ENCODE data around the gene TECPR2.

TECPR2 gene

DNA sequence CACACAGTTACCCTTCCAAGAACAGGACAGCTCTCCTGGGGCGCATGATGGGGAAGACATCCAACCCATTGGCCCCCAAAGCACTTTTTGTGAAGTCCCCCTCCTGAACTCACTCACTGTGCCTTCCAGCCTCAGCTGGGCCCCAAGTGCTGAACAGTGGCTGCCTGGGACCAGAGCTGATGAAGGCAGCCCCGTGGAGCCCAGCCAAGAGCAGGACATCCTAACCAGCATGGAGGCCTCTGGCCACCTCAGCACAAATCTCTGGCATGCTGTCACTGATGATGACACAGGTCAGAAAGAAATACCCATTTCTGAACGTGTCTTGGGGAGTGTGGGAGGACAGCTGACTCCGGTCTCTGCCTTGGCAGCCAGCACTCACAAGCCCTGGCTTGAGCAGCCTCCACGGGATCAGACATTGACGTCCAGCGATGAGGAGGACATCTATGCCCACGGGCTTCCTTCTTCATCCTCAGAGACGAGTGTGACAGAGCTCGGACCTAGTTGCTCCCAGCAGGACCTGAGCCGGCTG, 72.0 kb downstream of the TECPR2 start:
- FAIRE-seq: no peak

DNA sequence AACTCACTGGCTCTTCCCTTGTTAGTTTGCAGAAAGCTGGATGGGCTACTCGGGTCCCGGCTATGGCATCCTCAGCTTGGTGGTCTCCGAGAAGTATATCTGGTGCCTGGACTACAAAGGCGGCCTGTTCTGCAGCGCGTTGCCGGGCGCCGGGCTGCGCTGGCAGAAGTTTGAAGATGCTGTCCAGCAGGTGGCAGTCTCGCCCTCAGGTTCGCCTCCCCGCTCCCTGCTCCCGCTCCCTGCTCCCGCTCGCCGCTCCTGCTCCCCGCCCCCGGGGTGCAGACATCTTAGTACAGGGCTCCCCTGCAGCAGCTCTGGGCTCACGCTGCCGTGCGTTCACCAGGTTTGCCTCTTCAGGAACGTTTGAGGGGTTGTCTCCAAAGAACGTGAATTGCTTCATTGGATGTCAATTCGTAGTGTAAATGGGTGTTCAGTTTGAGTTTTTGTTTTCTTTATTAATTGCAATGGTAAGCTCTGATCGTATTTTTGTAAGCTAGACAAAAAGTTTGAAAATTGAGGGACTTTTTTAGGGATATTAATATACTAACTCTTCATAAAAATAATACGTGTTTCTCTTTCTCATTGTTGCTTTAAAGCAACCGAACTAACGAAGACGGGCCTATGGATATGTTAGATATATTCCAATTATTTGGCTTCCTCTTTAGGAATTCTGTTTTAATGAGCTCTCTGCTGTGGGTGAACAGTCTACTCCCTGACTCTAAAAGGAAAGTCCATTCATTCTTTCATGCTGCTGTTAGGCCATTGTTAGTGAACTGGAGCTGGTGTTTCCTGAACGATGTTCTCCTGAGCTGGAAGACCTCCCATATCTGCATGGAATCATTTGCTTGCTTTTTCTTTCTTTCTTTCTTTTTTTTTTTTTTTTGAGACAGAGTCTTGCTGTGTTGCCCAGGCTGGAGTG, 75.5 kb downstream of the TECPR2 start:
- FAIRE-seq: no peak

DNA sequence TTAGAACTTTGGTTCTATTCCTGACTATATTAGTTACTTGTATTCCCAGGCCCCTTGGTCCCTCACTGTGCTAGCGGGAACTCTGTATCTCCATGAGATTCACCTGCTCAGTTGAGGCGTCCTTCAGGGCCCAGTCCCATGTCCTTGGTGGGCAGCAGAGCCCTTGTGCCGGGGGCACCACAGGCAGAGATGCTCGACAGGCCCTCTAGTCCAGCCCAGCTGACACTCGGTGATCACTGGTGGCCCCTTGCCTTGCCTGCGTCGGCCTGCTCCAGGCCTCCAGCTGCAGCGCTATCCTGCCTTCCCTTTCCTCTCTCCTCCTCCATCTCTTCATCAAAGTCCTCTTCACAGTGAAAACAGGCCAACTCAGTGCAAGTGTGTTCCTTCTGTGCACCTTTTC, 76.8 kb downstream of the TECPR2 start:
- no peak for FAIRE-seq

DNA sequence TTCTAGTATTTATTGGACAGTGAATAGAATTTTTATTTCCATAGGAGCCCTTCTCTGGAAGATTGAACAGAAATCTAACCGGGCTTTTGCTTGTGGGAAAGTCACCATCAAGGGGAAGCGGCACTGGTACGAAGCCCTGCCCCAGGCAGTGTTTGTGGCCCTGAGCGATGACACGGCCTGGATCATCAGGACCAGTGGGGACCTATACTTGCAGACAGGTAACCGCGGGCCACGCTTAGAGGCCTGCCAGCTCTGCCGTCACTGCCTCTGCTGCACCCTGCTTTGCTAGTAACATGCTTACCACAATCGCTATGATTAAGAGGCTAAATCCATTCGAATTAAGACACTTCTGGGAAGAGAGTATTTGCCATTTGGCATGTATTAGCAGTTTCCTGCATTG, 77.7 kb downstream of the TECPR2 start:
- FAIRE-seq: no peak

DNA sequence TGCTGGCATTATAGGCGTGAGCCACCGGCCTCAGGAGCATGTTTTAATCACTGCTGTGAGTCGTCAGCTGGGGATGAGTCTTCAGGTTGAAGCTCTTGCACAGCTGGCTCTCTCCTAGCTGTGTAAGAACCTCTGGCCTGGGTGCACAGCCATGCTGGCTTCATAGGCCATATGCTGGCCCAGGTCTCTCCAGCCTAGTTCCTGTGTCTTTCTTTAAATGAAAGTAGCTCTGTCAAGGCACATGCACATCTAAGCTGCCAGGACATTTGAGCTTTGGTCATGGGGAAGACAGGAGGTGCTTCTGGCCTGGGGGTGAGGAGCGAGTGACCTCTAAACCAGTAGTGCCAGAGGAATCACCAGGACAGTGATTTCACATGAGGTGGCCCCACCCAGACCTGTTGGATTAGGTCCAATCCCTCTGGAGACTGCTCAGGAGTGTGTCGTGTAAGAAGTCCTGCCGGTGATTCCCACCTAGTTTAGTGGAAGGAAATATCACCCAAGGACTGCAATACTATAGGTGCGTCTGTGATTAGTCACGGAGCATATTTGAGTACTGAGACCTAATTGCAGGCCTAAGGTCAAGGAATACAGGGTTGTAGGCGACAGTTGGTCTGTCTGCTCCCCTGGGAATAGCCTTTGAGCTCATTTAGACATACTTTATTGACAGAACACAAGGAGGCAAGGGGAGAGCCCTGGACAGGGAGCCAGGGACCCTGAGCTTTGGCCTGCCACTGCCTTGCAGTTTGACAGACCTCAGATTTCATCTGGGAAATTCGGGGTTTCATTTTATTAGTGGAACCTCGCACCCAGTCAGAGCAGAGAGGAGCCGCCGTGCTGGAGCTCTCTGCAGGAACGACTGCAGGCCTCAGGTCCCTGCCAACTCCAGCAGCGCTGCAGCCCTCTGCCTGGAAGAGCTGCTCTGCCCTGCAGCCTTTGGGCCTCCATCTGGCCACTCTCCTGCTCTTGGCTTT, 79.8 kb downstream of the TECPR2 start:
- no peak for FAIRE-seq

DNA sequence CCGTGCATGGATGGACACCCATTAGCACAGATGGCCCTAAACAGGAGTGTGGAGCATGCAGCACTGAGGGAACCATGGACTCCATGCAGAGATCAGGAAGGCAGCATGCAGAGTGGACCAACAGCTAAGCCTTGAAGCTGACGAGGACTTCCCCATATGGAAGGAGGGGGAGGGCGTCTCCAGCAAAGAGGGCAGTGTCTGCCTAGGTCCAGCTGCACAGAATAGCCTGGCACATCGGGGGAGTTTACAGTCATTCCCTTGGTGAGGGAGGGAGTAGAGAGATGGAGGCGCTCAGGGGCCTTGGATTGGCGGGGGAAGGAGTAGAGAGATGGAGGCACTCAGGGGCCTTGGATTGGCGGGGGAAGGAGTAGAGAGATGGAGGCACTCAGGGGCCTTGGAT, 82.3 kb downstream of the TECPR2 start:
- FAIRE-seq: no peak

DNA sequence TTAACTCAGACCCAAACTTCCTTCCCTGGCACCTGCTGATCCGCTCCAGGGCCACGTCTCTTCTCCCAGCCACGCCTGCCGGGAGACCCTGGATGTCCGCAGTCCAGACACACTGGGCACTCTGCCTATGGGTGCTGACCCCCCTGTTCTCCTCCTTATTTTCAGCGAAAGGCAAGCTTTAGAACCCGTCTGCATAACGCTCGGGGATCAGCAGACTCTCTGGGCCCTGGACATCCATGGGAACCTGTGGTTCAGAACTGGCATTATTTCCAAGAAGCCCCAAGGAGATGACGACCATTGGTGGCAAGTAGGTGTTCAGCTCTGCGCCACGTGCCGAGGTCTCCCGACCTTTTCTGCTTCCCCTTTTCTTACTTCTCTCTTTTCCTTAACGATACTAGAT, 82.9 kb downstream of the TECPR2 start:
- FAIRE-seq: no peak

DNA sequence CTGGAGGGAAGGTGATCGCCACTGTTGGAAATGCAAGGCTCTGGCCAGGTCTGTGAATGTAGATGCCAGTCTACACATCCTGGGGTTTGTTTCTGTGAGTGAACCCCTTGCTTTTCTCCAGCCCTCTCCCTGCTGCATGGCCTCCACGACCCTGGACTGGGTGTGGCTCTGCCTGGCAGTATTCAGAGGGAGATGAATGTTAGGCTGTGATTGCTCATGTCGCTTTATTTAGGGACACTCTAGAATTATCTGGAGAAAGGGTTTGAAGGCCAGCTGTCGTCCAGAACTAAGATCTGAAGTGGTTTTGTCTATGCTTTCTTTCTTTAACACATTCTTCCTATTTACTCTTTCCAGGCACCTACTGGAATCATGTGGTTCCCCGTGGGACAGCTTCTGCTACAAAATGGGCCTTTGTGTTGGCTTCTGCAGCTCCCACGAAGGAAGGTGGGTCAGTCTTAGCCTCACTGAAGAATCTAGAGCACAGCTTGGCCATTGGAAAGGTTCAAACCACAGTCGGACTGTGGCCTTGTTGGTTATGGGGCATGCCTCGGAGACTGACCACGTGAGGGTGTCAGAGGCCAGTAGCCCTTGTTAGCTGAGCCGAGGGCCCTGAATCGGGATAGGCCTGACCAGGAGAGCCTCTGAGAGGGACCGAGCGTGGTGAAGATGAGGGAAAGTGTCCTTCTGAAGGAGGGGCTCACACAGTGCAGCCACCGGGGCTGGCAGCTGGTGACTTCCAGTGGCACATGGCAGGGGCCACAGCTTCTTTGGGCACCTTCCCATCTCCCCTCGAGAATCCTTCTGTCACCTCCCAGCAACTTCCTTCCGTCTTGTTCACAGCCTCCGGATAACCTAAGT, 87.7 kb downstream of the TECPR2 start:
- FAIRE-seq: no peak

DNA sequence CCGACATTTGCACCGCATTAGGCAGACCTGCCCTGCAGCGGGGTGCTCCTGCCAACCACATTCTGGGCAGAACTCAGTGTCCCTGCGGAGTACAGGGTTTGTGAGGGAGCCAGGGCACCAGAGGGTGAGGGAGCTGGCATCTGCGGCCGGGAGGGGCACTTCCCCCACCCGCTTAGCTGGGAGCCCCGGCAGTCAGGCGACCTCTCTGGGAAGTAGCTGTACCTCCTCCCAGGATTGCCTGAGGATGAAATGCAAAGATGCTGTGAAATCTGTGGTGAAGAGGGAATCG, 88.3 kb downstream of the TECPR2 start:
- no peak for FAIRE-seq

DNA sequence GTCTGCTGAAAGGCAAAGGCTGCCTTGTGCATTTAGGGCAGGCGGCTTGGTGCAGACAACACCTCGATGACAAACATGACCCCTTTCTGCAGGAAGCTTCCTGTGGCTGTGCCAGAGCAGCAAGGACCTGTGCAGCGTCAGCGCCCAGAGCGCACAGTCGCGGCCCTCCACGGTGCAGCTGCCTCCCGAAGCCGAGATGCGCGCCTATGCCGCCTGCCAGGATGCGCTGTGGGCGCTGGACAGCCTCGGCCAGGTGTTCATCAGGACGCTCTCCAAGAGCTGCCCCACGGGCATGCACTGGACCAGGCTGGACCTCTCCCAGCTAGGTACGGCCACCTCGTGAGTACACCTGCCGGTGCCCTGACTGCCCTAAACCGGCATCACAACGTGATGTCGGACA, 89.6 kb downstream of the TECPR2 start:
- no peak for FAIRE-seq

DNA sequence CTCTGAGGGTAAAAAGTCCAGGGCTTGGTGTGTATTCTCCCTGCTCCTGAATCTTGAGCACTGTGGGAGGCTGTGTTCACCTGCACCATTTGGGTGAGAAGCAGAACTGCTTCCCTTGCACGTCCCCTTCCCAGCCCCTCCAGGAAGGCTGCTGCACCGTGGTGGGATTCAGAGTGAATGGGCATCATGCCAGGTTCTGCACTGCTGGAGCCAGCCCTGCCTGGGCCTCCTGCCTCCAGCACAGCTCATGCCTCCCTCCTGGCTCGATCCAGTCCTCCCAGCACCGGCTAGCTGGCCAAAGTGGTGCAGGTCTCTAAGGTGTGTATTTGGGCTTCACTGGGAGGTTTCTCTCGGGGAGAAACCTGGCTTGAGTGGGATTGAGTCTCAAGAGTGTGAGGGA, 92.0 kb downstream of the TECPR2 start:
- FAIRE-seq: no peak

DNA sequence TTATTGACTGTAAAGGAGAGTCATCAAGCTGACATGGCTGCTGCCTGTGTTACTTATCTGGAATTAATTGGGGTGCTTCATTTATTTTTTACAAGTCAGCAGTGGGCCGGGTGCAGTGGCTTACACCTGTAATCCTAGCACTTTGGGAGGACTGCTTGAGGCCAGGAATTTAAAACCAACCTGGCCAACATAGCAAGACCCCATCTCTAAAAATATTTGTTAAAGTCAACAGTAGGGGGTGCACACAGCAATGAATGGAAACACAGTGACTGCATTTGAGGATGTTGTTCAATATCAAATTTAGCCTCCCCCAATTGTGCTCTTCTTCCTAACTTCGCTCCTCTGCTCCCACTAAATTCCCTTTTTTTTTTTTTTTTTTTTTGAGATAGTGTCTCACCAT, 94.8 kb downstream of the TECPR2 start:
- FAIRE-seq: no peak

DNA sequence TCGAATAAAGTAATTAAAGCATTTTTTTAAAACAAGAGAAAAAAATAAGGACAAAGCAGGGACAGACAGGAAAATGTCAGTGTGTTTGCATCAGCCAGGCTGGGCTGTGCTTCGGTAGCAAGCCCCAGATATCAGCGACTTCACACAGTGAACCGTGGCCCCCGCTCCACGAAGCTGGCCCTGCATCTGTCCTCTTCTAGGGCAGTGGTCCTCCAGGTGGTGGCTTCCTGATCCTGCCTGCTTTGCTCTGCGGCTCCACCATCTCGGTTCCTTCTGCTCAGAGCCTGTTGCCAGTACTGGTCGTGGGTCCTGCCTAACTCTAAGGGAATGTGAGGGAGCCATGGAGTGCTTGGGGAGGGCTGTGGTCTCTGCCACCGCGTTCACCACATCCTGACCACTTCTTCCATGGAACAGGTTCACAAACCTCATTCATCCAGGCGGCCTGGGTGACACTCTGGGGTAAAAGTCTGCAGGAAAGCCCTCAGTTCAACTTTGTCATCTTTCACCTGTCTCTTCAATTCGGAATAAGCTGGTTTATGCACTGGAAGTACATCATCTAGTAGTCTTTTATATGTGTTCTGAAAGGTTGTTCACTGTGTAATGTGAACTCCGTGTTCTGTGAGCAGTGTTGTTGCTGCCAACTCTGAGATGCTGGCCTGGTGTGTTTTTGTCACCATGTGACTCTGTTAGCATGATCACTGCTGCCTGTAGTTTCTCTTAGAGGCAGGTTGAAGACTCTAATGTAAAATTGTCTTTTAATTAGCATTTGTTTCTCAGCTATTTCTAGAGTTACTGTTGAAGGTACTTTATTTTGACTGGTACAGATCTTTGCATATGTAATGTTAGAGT, 99.0 kb downstream of the TECPR2 start:
- no peak for FAIRE-seq

DNA sequence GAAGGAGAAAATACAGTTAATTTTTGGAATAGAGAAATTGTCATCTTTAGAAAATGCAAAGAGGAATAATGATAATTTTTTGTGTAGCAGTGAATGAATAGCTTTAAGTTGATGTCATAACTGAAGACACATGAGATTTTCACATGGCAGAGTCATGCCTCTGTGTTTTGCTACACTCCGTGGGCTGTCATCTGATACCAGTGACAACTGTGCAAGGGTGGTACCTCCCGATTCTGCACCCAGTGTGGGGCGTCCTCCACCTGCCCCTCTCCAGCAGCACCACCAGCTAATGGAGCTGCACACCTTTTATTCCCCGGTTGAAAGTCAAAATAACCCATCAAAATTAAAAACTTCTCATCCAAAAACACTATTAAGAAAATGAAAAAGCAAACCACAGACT, 99.7 kb downstream of the TECPR2 start:
- no peak for FAIRE-seq

DNA sequence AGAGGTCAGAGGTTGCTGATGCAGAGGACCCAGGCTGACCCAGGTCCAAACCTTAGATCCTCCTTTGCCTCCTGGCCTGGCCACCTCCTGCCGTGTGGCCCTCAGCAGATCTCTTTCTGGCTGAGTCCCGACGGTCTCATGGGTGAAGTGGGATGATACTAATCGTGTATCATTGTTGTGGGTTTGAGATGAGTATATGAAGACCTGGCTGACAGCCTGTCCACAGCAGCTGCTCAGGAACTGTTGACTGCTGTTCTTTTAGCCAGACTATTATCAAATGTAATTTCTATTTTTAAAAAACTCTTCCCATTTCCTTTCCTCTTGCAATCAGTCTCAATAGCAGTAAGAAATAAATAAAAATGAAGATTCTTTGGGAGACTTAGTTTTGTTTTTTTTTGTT, 101.3 kb downstream of the TECPR2 start:
- no peak for FAIRE-seq

DNA sequence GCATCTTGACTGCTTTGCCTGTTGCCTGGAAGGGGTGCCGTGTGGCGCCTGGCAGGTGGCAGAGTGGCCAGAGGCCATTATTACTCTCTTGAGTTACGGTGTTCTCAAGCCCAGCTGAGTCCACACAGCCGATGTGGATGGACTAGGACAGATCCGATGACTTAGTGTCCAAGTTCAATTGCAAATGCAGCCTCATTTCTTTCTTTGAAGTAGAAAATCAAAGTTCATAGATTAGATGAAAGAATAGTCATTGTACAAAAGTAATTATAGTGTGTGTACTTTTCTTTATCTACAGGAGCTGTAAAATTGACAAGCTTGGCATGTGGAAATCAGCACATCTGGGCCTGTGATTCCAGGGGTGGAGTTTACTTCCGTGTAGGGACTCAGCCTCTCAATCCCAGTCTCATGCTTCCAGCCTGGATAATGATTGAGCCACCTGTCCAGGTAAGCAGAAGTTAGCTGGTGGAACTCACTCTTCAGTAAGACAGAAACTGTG, 102.2 kb downstream of the TECPR2 start:
- FAIRE-seq: no peak

DNA sequence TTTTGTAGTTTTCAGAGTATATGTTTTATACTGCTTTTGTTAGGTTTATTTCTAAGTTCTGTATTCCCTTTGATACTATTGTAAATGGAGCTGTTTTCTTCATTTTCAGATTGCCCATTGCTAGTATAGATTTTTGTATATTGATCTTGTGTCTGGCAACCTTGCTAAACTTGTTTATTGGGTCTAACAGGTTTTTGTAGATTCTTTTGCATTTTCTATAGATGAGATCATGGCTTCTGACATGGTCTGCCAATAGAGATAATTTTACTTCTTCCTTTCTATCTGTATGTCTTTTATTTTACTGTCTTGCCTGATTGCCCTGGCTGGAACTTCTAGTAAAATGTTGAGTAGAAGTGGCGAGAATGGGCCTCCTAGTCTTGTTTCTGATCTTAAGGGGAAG, 106.5 kb downstream of the TECPR2 start:
- no peak for FAIRE-seq

DNA sequence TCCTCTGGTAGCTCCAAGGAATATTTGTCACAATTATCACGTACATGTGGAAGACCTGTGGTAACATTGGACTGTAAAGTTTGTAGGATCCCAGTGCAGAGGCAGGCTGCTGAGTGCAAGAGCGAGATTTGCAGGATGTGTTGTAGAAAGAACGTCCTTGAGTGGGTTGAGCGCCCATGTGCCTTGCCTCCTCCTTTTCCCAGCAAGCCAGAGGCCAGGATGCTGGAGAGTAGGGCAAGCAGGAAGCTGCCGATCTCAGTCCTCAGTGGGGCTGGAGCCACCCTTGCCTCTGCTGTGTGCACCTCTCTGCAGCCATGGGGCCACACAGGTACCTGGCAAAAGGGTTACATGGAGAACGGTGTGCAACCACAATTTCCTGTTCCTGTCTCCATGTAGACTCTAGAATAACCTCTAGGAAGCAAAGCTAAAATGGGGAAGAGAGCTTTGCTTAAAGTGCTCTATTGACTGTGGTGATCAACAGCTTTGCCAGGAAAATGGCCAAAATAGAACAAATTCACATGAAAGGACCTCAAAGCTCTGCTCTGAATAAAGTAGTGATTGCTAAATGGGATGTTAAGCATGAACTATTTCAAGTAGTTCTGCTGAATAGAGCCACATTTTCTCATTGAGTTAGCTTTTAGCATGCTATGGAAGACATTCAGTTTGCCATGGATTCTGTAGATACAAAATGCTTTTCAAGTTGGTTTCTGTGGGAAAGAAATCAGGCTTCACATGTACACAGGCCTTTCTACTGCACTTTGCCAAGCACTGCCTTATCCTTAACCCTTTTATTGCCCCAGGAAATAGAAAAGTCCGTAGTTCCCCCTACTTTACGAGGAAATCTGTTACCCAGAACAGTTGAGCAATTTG, 109.4 kb downstream of the TECPR2 start:
- no peak for FAIRE-seq

DNA sequence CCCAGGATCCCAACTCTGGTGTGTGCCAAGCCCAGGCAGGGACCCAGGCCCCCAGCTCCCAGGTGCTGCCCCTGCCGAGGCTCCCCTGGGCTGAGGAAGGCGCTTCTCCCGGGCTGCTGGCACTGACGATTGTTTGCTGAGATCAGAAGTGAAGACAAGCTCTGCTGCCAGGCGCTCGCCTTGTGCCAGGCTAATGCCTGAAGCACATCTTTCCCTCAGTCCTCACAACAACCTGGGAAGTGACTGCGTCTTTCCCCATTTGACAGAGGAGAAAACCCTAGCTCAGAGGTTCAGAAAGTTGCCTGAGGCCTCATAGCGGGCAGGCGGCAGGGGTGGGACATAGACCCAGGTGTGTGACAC, 110.0 kb downstream of the TECPR2 start:
- no peak for FAIRE-seq

DNA sequence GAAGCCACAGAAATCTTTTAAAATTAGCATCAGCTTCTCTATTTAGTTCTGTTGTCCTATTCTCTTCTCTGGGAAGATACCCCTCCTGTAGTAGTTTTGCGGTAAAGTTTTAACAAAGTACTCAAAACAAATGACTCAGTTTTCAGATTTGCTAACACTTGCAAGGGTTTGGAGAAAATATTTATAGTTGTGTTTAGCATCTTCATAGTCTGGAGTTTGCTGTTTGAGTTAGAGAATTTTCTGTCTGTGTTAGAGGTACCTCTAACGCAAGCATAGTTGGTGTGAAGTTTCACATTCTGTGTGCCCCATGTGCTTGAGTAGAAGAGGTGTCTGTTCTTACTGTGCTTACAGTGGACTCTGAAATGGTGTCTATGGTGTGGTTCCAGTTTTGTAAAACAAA, 110.8 kb downstream of the TECPR2 start:
- FAIRE-seq: no peak

DNA sequence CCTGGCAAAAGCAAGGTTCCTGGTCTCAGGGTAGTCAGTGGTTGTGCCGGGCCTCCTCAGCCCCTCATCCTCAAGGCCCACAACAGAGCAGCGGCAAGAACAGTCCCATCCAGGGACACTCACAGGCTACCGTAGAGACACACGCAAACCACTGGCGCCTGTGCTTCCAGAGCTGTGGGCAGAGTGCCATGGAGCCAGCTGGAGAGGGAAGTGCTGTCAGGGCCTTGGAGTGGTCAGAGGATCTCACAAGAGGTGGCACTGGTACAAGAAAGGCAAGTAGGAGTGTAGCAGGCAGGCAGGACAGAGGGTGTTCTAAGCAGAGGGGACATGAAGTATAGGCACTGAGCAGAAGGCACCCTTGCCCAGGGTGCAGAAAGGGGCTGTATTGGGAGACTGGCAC, 112.2 kb downstream of the TECPR2 start:
- no peak for FAIRE-seq
